ENCODE results near the gene CORO7.

The CORO7 gene

DNA sequence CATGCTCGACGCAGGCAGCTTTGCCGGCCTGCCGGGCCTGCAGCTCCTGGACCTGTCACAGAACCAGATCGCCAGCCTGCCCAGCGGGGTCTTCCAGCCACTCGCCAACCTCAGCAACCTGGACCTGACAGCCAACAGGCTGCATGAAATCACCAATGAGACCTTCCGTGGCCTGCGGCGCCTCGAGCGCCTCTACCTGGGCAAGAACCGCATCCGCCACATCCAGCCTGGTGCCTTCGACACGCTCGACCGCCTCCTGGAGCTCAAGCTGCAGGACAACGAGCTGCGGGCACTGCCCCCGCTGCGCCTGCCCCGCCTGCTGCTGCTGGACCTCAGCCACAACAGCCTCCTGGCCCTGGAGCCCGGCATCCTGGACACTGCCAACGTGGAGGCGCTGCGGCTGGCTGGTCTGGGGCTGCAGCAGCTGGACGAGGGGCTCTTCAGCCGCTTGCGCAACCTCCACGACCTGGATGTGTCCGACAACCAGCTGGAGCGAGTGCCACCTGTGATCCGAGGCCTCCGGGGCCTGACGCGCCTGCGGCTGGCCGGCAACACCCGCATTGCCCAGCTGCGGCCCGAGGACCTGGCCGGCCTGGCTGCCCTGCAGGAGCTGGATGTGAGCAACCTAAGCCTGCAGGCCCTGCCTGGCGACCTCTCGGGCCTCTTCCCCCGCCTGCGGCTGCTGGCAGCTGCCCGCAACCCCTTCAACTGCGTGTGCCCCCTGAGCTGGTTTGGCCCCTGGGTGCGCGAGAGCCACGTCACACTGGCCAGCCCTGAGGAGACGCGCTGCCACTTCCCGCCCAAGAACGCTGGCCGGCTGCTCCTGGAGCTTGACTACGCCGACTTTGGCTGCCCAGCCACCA, 35.1 kb downstream of the CORO7 start:
- Histone ChIP-seq H2AFZ (ENCODE audit: low read depth, low read length) (no peak overlapping the region), H3K36me3 (ENCODE audit: insufficient read depth, low read length) (no peaks in the 10 kb centered on the region), H3K4me3 (ENCODE audit: low read length) (no peak overlapping the region), H3K27me3 (ENCODE audit: insufficient read depth, low read length) (no peaks in the 10 kb centered on the region), H3K4me1 (ENCODE audit: insufficient read depth, low read length) (no peaks in the 10 kb centered on the region), H3K9me3 (ENCODE audit: low read length) (no peaks in the 10 kb centered on the region)

DNA sequence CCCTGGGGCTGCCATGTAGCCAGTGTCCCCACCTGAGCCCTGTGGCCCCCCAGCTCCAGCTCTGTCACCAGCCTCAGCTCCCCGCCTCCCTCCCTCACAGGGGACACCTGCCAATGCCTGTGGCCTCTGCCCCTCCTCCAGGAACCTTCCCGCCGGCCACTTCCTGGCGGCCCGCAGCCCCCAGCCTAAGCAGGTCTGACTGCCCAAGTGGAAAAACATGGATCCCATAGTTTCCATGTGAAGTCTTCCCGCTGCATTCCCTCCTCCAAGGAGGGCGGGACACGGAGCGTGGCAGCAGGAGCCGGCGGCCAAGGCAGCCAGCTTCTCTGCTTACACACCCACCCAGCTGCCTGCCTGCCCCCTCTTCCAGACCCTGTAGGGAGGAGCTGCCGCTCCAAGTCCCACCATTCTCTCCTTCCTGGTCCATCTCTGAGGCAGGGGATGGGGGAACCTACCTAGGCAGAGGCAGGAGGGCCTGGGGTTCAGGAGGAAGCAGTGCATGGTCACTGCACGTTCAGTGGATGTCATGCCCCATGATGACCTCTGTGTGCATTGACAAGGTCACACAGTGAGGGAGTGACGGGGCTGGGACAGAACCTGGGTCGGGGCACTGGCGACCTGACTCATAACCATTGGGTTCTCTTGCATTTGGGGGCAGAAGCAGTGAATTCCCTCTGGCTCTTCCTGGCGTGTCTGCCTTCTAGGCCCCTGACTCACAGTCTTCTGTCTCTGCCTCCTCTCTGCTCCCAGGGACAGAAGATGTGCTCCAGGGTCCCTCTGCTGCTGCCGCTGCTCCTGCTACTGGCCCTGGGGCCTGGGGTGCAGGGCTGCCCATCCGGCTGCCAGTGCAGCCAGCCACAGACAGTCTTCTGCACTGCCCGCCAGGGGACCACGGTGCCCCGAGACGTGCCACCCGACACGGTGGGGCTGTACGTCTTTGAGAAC, 36.0 kb downstream of the CORO7 start:
- no peak overlapping the region for H2AFZ ChIP-seq (ENCODE audit: low read depth, low read length)
- H3K4me1 ChIP-seq (ENCODE audit: insufficient read depth, low read length): no peaks in the 10 kb centered on the region
- no peak overlapping the region for H3K4me3 ChIP-seq (ENCODE audit: low read length)
- no peaks in the 10 kb centered on the region for H3K27me3 ChIP-seq (ENCODE audit: insufficient read depth, low read length)
- no peaks in the 10 kb centered on the region for H3K36me3 ChIP-seq (ENCODE audit: insufficient read depth, low read length)
- no peaks in the 10 kb centered on the region for H3K9me3 ChIP-seq (ENCODE audit: low read length)

DNA sequence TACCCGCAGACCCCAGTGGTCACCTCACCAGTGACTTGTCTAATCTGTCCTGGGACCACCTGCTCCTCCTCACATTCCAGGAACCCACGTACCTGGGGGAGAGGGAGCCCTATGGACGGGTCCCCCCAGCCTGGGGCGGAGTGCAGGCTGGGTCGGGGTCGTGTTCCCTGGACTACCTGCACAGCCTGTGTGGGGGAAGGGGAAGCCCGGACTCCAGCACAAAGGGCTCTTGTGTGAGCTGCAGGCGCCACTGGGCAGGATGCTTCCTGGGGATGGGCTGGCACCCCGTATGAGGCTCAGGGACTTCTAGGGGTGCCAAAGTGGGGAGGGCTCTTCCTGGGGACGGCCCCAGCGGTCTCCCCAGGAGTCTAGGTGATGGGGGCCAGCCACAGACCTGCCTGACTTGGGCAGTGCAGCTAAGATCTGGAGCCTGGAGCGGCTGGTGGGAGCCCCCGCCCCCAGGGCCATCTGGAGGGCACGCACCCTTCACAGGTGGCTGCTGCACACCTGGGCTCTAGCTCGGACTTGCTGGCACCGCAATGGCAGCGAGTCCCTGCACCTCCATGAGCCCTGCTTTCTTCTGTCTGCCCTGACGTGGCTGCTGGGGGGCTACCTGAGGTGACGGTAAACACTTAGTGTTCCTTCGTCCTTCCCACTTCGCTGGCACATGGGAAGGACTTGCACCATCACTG, 37.3 kb downstream of the CORO7 start:
- no peaks in the 10 kb centered on the region for H3K27me3 ChIP-seq (ENCODE audit: insufficient read depth, low read length)
- H3K4me1 ChIP-seq (ENCODE audit: insufficient read depth, low read length): peaks cover 6% of the 10 kb centered on the region
- no peak overlapping the region for H3K4me3 ChIP-seq (ENCODE audit: low read length)
- no peaks in the 10 kb centered on the region for H3K9me3 ChIP-seq (ENCODE audit: low read length)
- H2AFZ ChIP-seq (ENCODE audit: low read depth, low read length): no peak overlapping the region
- H3K36me3 ChIP-seq (ENCODE audit: insufficient read depth, low read length): no peaks in the 10 kb centered on the region

DNA sequence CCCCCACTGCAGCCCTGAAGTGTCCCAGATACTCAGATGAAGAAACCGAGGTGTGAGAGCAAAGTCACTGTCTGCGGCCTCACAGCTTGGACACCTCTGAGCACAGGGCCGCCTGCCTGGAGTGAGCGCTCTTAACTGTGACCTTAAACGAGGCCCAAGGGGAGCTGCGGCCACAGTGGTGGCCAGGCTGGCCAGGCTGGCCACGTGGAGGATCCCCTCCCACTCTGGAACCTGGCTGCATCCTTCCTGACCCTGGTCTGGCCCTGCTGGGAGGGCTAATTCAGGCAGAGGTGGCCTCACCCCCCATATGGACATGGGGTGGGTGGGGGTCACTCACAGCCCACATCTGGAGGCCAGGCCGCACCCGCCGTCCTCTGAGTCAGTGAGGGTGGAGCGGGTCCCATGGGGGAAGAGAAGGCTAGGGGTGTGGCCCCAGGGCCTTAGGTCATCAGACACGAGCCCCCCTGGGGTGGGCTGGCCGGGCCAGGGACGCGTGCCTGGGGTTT, 38.2 kb downstream of the CORO7 start:
- Histone ChIP-seq H3K4me3 (ENCODE audit: low read length) (no peak overlapping the region), H3K4me1 (ENCODE audit: insufficient read depth, low read length) (peaks cover 15% of the 10 kb centered on the region), H3K27me3 (ENCODE audit: insufficient read depth, low read length) (no peaks in the 10 kb centered on the region), H2AFZ (ENCODE audit: low read depth, low read length) (no peak overlapping the region), H3K9me3 (ENCODE audit: low read length) (no peaks in the 10 kb centered on the region), H3K36me3 (ENCODE audit: insufficient read depth, low read length) (no peaks in the 10 kb centered on the region)

DNA sequence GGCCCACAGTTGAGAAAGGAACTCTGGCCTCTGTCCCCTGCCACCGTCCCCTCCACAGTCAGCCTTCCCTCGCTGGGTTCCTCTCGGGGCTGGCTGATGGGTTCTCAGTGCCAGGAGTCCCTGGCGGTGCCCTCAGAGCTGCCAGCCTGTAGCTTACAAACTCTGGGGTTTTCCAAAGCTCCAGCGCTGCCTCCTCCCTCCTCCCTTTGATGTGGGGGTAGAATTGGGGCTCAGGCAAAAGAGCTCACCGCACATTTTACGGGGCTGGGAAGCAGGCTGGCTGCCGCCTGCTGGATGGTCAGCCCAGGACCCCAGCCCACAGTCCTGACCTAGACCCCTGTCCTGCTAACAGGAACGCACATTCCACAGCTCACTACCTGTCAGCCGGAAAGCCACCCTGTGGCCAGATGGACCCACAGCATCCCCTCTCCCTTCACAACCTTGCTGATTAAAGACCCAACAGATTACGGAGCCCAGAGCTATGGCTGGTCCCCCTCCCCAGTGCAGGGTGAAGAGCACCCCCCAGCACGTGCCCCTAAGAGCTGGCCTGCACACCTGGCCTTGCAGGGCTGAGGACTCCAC, 38.7 kb downstream of the CORO7 start:
- Histone ChIP-seq H3K4me3 (ENCODE audit: low read length) (no peak overlapping the region), H3K36me3 (ENCODE audit: insufficient read depth, low read length) (no peaks in the 10 kb centered on the region), H3K4me1 (ENCODE audit: insufficient read depth, low read length) (peaks cover 21% of the 10 kb centered on the region), H2AFZ (ENCODE audit: low read depth, low read length) (no peak overlapping the region), H3K9me3 (ENCODE audit: low read length) (no peaks in the 10 kb centered on the region), H3K27me3 (ENCODE audit: insufficient read depth, low read length) (no peaks in the 10 kb centered on the region)

DNA sequence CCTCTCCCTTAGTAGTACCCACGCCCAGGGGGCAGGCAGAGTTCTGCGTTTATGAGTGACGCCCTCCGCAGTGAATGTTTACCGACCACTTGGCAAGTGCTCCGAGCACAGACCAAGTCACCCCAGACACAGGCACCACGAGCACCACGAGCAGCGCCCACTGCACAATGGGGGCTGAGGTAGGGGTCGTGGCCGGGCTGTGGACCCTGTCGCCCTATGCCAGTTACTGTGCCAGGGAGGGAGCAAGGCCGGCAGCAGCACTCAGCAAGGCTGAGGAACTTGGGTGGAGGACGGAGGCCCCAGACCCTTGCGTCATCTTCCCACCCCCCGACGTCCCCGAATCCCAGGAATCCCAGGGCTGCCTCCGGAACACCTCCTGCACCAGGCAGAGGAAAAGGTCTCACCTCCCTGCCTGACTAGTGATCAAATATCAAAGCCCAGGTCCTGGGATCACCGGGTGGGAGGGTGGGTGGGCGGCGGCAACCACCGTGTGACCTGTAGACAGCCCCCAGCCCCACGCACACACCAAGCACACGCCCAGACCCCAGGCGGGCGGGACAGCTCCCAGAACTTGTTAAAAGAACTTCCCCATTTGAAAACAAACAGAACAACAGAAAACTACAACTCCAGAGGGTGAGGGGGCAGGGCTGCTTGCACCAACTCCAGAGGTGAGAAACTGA, 39.4 kb downstream of the CORO7 start:
- H2AFZ ChIP-seq (ENCODE audit: low read depth, low read length): no peak overlapping the region
- no peak overlapping the region for H3K4me3 ChIP-seq (ENCODE audit: low read length)
- no peaks in the 10 kb centered on the region for H3K36me3 ChIP-seq (ENCODE audit: insufficient read depth, low read length)
- H3K27me3 ChIP-seq (ENCODE audit: insufficient read depth, low read length): no peaks in the 10 kb centered on the region
- peaks cover 27% of the 10 kb centered on the region for H3K4me1 ChIP-seq (ENCODE audit: insufficient read depth, low read length)
- H3K9me3 ChIP-seq (ENCODE audit: low read length): no peaks in the 10 kb centered on the region

DNA sequence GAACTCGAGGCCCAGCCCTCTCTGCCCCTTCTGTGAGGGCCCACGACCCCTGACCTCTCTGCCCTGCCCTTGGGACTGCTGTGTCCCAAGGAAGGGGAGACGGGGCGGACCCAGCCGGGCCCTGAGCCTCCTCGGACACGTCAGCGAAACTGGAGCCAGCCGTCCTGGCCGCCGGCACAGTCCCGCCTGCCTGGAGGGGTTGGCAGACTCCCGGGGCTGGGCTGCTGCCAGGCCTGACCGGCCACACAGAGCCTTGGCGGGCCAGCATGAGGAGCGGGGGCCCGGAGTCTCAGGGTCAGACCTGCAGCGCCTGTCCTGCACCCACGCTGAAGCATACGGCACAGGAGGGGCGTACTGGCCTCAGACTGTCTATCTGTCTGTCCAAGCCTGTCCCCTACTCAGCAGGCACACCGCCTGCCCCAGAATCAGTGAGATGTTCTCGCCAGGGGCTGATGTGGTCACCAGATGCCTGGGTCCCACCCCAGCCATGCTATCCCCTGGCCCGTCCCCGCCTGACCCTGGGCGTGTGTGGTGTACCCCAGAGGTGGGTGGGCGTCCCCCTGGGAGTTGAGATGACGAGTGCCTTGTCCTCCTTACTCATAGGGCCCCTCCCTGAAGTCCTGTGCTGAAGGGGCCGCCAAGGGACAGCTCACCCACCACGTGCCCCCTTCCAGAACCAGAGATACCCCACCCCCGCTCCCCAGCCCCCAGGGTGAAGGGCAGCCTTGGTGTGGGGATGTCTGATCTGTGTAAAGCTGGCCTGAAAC, 40.1 kb downstream of the CORO7 start:
- H3K4me1 ChIP-seq (ENCODE audit: insufficient read depth, low read length): peaks cover 28% of the 10 kb centered on the region
- H3K36me3 ChIP-seq (ENCODE audit: insufficient read depth, low read length): no peaks in the 10 kb centered on the region
- H3K4me3 ChIP-seq (ENCODE audit: low read length): no peak overlapping the region
- H3K27me3 ChIP-seq (ENCODE audit: insufficient read depth, low read length): no peaks in the 10 kb centered on the region
- no peak overlapping the region for H2AFZ ChIP-seq (ENCODE audit: low read depth, low read length)
- H3K9me3 ChIP-seq (ENCODE audit: low read length): no peaks in the 10 kb centered on the region

DNA sequence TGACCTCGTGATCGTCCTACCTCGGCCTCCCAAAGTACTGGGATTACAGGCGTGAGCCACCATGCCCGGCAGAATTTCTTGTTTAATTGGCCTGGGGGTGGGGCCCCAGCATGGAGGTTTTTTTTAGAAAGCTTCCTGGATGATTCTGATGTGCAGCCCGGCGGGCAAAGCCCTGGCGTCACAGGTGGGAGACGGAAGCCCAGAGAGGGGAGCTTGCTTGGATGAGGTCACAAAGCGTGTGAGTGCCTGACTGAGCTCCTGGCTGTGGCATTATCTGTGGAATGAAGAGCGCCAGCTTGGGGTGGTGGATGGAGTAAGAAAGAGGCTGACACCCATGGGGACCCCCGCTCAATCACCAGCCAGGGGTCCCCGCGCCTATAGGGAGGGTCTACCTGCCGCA, 40.7 kb downstream of the CORO7 start:
- Histone ChIP-seq H2AFZ (ENCODE audit: low read depth, low read length) (no peak overlapping the region), H3K27me3 (ENCODE audit: insufficient read depth, low read length) (no peaks in the 10 kb centered on the region), H3K4me1 (ENCODE audit: insufficient read depth, low read length) (peaks cover 34% of the 10 kb centered on the region), H3K4me3 (ENCODE audit: low read length) (no peak overlapping the region), H3K36me3 (ENCODE audit: insufficient read depth, low read length) (no peaks in the 10 kb centered on the region), H3K9me3 (ENCODE audit: low read length) (no peaks in the 10 kb centered on the region)

DNA sequence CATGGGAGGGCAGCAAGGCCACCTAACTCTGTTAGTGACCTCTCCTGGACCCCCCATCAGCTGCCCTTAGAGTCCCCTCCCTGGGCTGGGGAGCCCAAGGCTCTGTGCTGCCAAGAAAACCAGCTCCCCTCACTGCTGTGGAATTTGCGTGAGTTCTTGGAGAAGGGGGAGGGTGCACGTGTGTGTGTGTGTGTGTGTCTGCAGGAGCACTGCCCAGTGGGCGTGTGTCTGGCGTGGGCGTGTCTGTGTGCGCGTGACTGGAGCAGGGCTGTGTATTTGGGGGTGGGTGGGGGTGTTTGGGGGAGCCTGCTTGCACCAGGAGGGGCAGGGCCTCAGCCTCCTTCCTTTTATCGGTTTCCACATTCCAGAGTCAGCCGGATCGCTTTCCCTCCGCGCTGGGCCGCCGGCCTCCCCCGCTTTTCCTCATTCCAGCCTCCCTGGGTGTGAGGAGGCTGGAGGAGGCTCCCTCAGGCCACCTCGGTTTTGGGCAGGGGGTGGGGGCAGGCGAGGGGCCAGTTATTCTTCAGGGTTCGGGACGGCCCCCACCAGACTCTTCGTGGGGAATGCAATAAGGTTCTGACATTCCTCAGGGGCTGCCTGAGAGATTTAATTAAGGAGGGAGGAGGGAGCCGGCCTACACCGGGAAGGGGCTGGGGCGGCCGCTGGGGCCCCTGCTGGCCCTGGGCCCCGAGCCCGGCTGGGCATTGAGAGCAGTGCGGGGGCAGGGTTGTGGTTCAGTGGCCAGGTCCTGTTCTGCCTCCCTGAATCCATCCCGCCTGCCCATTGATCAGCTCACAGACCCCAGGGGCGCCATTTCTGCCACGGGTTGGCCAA, 42.3 kb downstream of the CORO7 start:
- no peaks in the 10 kb centered on the region for H3K9me3 ChIP-seq (ENCODE audit: low read length)
- H3K4me1 ChIP-seq (ENCODE audit: insufficient read depth, low read length): peaks cover 37% of the 10 kb centered on the region
- H3K27me3 ChIP-seq (ENCODE audit: insufficient read depth, low read length): no peaks in the 10 kb centered on the region
- H3K4me3 ChIP-seq (ENCODE audit: low read length): peak overlapping the region; percentile 27
- H3K36me3 ChIP-seq (ENCODE audit: insufficient read depth, low read length): no peaks in the 10 kb centered on the region
- H2AFZ ChIP-seq (ENCODE audit: low read depth, low read length): no peak overlapping the region

DNA sequence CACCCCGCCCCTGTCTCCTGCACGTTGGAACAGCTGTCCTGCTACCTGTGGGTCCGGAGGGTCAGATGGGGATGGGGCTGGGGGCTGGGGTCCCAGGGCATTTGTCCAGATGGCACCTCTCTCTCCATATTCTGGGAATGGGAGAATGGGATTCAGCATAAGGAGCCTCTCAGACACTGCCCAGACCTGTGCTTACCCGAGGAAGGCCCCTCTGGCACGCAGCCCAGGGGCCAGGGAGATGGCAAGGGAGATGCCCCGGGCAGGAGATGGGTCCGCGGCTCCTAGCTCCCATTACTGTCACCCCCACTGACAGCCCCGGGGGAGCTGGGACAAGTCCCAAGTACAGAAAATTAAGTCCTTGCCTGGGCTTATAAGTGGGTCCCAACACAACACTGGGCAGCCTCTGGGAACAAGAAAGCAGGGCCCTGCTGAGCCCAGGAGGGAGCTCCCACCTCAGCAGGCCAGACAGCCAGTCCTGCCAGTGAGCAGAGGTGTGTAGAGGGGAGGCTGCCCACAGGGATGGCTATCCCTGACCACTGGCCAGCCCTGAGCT, 43.0 kb downstream of the CORO7 start:
- Histone ChIP-seq H3K36me3 (ENCODE audit: insufficient read depth, low read length) (no peaks in the 10 kb centered on the region), H2AFZ (ENCODE audit: low read depth, low read length) (no peak overlapping the region), H3K4me1 (ENCODE audit: insufficient read depth, low read length) (peaks cover 37% of the 10 kb centered on the region), H3K27me3 (ENCODE audit: insufficient read depth, low read length) (no peaks in the 10 kb centered on the region), H3K4me3 (ENCODE audit: low read length) (peak overlapping the region; percentile 27), H3K9me3 (ENCODE audit: low read length) (no peaks in the 10 kb centered on the region)

Data from neuron (in vitro differentiated cells).